ENCODE data around the gene CXCL12. TPM values are rescaled to one million over a fixed set of nuclear protein-coding genes. Genes with fewer than 3 reads are reported as not detected.

CXCL12 gene
- under 0.01 TPM for total RNA-seq

DNA sequence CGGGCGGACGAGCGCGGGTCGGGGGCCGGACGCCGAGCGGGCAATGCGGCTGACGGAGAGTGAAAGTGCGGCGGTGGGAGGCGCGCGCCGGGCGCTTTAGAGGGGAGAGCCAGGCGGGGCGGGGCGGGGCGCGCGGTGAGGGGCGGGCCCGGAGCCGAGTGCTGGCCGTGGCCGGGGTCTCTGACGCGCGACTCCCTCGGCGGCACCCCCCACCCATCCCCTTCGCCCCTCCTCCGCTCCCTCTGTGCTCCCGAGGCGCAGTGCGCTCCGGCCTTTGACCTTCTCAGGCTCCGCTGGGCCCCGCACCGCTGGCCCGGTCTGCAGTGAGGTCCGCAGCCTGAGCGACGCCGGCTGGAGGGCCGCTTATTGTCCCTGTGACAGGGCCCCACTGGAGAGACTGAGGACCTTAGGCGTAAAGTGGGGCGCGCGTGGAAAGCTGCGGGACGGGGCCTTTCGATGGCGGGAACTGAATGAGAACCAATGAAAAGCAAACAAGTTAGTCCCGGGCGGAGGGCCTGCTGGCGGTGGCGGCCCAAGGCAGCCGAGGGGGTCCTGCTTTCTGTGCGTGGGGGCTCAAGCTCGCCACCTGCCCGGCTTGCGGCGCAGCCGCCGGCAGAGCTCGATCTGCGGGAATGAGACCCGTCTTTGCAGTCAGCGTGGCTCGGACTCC lies at the start of gene CXCL12:
TSS of gene CXCL12 (minus strand) at position 72 of the 670 bp plus-strand sequence. CDS start 92 bp downstream, outside the sequence.
- no peaks in the 10 kb centered on the region for H3K9me3 ChIP-seq (ENCODE audit: low read depth, low read length)
- H3K27me3 ChIP-seq (ENCODE audit: insufficient read depth, low read length) = peaks cover 28% of the 10 kb centered on the region
- no peaks in the 10 kb centered on the region for H3K4me1 ChIP-seq (ENCODE audit: insufficient read depth, low read length)
- H3K4me3 ChIP-seq (ENCODE audit: low read length) = no peak within 1 kb of the TSS

DNA sequence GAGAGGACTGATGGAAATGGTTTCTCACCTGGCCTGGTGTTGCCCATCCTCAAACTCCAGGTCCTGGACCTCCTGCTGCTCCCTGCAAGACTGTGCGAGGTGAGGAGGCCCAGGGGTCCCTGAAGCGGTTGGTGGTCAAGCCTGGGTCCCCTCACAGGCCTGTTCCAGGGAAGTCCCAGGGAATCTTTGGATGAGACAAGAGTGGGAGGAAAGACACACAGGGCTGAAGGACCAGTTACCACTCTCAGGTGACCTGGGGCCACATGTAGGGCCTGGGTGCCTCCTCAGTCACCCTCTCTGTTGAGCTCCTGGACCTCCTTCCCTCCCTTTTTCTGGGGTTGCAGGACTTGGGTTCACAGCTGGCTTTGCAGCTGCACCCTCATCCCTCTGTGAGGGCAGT lies 42.6 kb upstream of the CXCL12 start:
- no peaks in the 10 kb centered on the region for H3K4me1 ChIP-seq (ENCODE audit: insufficient read depth, low read length)
- no peak overlapping the region for H3K4me3 ChIP-seq (ENCODE audit: low read length)
- no peaks in the 10 kb centered on the region for H3K9me3 ChIP-seq (ENCODE audit: low read depth, low read length)
- no peaks in the 10 kb centered on the region for H3K27me3 ChIP-seq (ENCODE audit: insufficient read depth, low read length)

DNA sequence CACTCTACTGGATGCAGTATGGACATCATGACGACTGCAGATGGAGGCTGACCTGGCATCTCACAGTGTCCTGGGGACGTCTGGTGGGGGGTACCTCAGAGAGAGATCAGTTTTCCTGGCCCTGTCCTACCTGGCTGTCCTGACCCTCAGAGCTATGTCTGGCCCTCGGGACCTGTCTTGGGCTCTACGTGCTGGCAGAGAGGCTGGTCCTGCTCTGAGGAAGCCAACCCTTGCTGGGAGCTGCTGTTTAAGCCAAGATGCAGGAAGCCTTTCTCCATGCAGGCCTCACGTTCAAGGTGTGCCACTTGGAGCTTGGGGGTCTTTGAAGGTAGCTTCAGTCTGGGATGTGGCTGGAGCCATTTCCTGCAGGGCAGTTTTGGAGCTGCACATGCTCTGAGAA lies 42.1 kb upstream of the CXCL12 start:
- H3K4me1 ChIP-seq (ENCODE audit: insufficient read depth, low read length) = no peaks in the 10 kb centered on the region
- H3K4me3 ChIP-seq (ENCODE audit: low read length) = no peak overlapping the region
- H3K27me3 ChIP-seq (ENCODE audit: insufficient read depth, low read length) = no peaks in the 10 kb centered on the region
- no peaks in the 10 kb centered on the region for H3K9me3 ChIP-seq (ENCODE audit: low read depth, low read length)

DNA sequence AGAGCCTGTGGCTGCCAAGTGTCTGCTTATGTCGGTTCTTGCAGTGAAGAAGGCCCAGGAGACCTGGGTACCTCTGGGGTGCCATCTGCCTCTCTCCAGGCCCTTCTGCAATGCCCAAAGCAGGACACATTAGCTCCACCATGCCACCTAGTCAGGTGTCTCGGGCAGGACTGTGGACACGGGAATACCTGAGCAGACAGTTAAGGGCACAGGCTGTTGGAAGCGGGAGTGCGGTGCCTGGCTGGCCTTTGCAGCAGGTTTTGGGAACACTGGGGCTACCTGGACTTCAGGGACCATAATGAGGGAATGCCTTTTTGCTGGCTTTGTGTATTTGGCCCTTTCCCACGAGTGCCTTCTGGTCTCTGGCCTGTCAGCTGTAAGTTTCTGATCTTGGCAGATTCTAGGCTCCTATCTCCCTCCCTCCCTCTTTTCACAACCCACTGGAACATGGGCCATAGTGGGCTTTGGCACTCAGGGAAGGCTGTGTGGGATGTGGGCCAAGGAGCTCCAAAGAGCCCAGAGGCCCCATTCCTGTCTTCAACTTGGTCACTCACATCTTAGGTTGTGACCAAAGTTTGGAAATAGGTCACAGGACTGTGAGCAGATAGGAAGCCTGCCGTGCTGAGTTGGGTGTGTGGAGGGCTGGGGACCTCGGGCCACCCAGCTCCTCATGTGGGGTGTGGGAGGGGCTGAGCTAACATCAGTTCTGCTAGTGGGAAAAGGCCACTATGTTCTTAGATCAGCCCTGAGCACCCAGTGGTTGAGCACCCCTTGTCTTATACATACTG lies 41.5 kb upstream of the CXCL12 start:
- no peaks in the 10 kb centered on the region for H3K27me3 ChIP-seq (ENCODE audit: insufficient read depth, low read length)
- no peaks in the 10 kb centered on the region for H3K9me3 ChIP-seq (ENCODE audit: low read depth, low read length)
- H3K4me3 ChIP-seq (ENCODE audit: low read length) = no peak overlapping the region
- no peaks in the 10 kb centered on the region for H3K4me1 ChIP-seq (ENCODE audit: insufficient read depth, low read length)

DNA sequence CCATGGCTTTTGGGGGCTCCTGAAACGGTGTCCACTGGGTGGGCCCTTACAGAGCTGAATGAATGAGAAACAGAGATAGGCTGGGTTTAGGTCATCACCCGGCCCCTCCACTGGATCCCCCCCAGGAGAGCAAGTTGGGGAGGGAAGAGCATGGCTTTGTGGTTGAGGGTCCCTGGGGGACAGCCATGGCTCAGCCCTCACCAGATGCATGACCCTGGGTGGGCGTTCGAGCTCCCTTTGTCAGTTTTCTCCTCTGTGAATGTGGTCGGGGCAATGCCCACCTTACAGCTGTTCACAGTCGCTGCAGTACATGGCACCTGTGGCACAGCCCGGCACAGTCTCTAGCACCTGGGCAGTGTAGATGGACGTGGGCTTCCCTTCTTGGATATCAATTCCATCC lies 40.6 kb upstream of the CXCL12 start:
- H3K9me3 ChIP-seq (ENCODE audit: low read depth, low read length) = no peaks in the 10 kb centered on the region
- no peak overlapping the region for H3K4me3 ChIP-seq (ENCODE audit: low read length)
- no peaks in the 10 kb centered on the region for H3K27me3 ChIP-seq (ENCODE audit: insufficient read depth, low read length)
- H3K4me1 ChIP-seq (ENCODE audit: insufficient read depth, low read length) = no peaks in the 10 kb centered on the region

DNA sequence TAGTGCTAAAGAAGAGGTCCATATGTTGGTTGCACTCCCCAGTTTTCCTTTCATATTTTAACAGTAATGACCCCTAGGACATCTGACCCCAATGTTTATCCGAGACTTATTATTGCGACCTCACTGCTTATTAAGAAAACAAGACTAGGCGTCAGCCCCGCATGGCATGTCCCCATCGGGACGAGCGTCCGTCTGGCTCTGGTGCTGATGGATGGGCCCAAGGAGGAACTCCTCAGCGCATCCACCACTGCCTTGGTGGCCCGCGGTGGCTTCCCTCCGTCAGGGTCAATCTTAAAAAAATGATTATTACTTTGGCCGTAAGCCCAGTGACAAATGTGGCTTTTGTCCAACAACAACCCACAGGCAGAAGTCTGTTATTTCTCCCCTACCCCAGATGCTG lies 40.1 kb upstream of the CXCL12 start:
- no peaks in the 10 kb centered on the region for H3K9me3 ChIP-seq (ENCODE audit: low read depth, low read length)
- no peaks in the 10 kb centered on the region for H3K4me1 ChIP-seq (ENCODE audit: insufficient read depth, low read length)
- no peak overlapping the region for H3K4me3 ChIP-seq (ENCODE audit: low read length)
- H3K27me3 ChIP-seq (ENCODE audit: insufficient read depth, low read length) = no peaks in the 10 kb centered on the region

DNA sequence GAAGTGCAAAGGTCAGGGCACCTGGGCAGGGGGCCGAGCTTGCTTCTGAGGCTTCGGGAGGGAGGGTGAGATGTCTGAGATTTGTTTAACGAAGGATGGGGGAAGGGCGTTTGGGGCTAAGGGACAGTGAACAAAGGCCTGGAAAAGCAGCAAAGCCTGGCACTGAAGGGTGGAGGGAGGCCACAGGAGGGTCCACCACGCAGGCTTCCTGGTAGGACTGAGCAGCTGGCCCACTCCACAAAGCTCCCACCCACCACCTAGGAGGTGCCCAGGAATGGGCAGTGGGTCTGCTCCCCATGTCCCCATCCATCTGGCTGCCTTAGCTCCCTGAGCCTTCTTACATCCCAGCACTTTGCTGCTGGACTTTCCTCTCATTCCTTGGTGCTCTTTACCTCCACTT lies 39.4 kb upstream of the CXCL12 start:
- Histone ChIP-seq H3K27me3 (ENCODE audit: insufficient read depth, low read length) (no peaks in the 10 kb centered on the region), H3K4me3 (ENCODE audit: low read length) (no peak overlapping the region), H3K9me3 (ENCODE audit: low read depth, low read length) (no peaks in the 10 kb centered on the region), H3K4me1 (ENCODE audit: insufficient read depth, low read length) (no peaks in the 10 kb centered on the region)

DNA sequence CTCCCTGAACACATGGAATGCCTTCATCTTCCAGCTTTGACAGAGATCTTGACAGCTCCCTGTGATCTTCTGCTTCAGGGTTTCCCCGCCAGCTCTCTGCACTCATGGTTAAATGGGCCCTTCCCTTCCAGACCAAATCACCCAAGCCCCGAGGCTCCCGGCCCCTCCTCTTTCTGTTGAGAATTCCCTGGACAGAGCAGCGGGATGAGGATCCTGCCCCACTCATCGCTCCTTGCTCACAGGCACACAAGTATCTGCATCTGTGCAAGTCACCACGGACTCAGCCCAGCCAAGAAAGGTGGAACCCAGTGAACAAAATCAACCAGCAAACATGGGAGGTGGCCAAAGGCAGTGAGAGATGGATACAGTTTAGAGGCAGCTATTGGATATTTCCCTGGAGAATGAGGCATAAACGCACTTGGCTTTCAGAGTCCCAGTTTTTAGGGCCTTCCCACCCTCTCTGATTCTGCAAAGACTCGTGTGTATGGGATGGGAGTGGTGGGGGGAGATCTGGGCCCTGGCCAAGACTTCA lies 37.7 kb upstream of the CXCL12 start:
- H3K4me1 ChIP-seq (ENCODE audit: insufficient read depth, low read length) = no peaks in the 10 kb centered on the region
- H3K4me3 ChIP-seq (ENCODE audit: low read length) = no peak overlapping the region
- no peaks in the 10 kb centered on the region for H3K27me3 ChIP-seq (ENCODE audit: insufficient read depth, low read length)
- no peaks in the 10 kb centered on the region for H3K9me3 ChIP-seq (ENCODE audit: low read depth, low read length)

DNA sequence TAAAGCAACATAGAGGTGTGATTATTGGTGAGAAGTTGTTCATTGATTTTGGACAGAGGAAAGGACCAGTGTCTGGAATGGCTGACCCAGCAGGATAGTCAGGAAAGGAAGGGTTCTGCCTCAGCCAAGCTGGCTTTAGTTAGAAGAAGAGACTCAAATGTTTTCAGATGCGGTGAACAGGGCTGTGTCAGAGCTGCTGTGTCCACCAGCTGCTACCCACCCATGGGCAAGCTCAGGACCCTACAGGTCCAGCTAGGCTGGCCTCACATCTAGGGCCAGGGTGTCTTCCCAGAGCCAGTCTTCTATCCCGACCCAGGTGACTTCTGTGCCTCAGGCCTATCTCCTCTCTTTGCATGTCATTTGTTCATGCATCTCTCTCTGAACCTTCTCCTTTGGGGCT lies 37.3 kb upstream of the CXCL12 start:
- Histone ChIP-seq H3K4me1 (ENCODE audit: insufficient read depth, low read length) (no peaks in the 10 kb centered on the region), H3K4me3 (ENCODE audit: low read length) (no peak overlapping the region), H3K9me3 (ENCODE audit: low read depth, low read length) (no peaks in the 10 kb centered on the region), H3K27me3 (ENCODE audit: insufficient read depth, low read length) (no peaks in the 10 kb centered on the region)

DNA sequence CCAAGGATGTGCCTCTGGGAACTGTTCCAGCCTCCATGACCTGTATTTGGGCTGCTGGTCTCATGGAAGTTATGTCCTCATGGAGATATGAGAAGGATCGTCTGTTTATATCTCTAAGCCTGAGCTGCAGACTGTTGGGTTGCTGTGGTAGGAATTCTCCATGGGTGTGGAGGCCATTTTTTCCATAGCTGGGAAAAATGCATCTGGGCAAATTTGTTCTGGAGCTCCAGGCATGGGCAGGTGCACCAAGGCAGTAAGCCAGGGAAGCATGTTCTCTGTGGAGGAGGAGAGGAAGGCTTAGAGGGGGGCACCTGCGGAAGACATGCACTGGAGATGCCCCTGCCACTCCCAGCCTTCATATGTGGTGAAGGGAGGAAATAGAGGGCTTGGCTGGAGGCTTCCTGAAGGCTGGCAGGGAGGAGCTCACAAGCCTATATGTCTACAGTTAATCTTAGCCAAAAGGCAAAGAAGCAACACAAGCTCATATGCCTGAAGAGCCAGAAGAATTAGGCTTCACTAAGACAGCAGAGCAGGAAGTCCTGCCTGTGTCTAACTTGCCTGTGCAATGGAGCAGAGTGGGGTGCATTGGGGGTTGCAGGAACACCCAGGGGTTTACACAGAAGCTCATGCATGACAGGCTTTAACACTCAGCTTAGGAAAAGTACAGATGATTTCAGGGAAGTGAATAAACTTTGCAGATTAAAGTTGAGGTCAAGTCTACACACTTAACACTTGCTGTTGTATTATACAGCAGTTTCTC lies 35.1 kb upstream of the CXCL12 start:
- no peak overlapping the region for H3K4me3 ChIP-seq (ENCODE audit: low read length)

DNA sequence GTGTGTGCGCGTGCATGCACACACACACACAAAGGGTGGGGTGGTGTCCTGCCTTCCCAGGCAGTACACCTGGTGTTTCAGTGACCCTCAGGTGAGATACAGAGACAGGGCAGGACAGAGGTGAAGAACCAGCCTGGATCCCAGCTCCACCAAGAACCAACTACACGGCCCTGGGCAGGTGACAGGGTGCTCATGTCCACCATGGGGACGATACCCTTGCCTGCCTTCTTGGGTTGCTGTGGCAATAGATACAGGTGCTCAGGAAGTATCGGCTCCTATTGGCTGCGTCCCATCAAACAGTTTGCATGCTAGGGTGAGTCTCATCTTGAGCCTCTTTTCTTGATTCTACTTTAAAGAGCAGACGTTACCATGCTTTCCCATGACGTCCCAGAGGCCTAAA lies 33.7 kb upstream of the CXCL12 start:
- H3K9me3 ChIP-seq (ENCODE audit: low read depth, low read length) = no peaks in the 10 kb centered on the region
- H3K4me3 ChIP-seq (ENCODE audit: low read length) = no peak overlapping the region
- no peaks in the 10 kb centered on the region for H3K27me3 ChIP-seq (ENCODE audit: insufficient read depth, low read length)
- H3K4me1 ChIP-seq (ENCODE audit: insufficient read depth, low read length) = no peaks in the 10 kb centered on the region

More for the DNA sequence above, 35.1 kb upstream of the CXCL12 start:
- no peaks in the 10 kb centered on the region for H3K27me3 ChIP-seq (ENCODE audit: insufficient read depth, low read length)
- H3K4me1 ChIP-seq (ENCODE audit: insufficient read depth, low read length) = no peaks in the 10 kb centered on the region
- H3K9me3 ChIP-seq (ENCODE audit: low read depth, low read length) = no peaks in the 10 kb centered on the region

DNA sequence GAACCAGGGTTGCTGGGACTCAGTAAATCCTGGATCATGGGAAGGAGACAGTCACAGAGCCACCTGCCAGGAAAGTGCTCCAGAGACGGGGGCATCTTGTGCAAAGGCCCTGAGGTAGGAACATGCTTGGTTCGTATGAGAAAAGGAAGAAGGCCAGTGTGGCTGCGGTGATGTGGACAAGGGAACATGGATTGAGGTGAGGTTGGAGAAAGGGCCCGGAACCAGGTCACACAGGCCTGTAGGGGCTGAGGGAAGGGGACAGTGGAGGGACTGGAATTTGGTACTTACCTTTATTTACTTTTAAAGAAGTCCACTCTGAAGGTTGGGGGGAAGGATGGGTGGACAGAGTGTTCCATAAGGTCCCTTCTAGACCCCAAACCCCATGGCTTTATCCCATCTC lies 32.9 kb upstream of the CXCL12 start:
- H3K4me1 ChIP-seq (ENCODE audit: insufficient read depth, low read length) = no peaks in the 10 kb centered on the region
- no peaks in the 10 kb centered on the region for H3K27me3 ChIP-seq (ENCODE audit: insufficient read depth, low read length)
- no peak overlapping the region for H3K4me3 ChIP-seq (ENCODE audit: low read length)
- no peaks in the 10 kb centered on the region for H3K9me3 ChIP-seq (ENCODE audit: low read depth, low read length)

DNA sequence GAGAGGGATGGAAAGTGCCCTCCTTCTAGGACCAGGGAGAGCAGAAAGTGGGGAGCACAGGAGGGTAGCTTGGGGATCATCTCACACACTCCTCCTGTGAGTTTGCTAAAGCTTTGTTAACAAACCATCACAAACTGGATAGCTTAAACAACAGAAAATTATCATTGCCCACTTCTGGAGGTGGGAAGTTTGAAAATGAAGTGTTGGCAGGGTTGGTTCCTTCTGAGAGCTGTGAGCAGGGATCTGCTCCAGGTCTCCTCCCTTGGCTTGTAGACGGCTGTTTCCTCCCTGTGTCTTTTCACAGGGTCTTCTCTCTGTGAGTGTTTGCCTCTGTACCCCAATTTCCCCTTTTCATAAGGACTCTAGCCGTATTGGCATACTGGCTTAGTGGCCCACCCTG lies 32.0 kb upstream of the CXCL12 start:
- no peak overlapping the region for H3K4me3 ChIP-seq (ENCODE audit: low read length)
- H3K9me3 ChIP-seq (ENCODE audit: low read depth, low read length) = no peaks in the 10 kb centered on the region
- H3K27me3 ChIP-seq (ENCODE audit: insufficient read depth, low read length) = no peaks in the 10 kb centered on the region
- no peaks in the 10 kb centered on the region for H3K4me1 ChIP-seq (ENCODE audit: insufficient read depth, low read length)

DNA sequence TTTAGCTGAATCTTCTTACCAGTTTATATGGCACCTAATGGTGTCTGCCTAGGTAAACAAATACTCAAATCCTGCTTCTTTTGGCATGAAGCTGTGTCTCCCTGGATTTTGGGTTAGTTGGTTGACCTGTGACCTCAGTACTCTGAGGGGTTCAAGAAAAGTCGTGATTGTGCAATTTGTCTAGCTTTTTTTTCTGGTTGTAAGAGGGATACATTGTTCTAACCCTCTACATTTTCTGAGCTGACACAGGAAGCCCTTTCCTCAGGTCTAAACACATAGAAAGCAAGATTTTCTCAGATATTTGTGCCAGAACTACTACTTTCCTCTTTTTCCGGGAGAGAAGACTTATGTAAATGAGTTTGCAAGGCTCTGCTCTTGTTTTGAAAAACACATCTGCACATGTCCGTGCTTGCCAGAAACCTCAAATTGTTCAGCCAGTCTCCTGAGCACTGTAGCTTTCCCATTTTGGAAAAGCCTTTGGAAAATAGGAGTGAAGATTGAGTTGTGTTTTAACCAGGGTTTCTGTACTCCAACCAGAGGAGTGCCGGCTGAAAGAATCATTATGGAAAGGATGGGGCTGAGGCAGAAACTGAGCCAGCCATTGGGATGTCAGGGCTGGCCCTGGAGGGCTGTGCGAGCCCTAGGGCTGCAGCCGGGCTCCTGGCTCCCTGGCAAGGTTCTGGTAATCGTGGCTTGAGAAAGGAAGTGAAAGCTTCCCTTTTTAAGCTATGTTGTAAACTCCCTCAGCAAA lies 31.3 kb upstream of the CXCL12 start:
- H3K4me1 ChIP-seq (ENCODE audit: insufficient read depth, low read length) = no peaks in the 10 kb centered on the region
- no peaks in the 10 kb centered on the region for H3K27me3 ChIP-seq (ENCODE audit: insufficient read depth, low read length)
- H3K9me3 ChIP-seq (ENCODE audit: low read depth, low read length) = no peaks in the 10 kb centered on the region
- no peak overlapping the region for H3K4me3 ChIP-seq (ENCODE audit: low read length)
